ENCODE measurements around the gene UNC5C.
A peak's percentile ranks its signal among the peaks of the same experiment; 100 is the strongest.

UNC5C gene

GRCh38 chr4:95264843-95265242, 283.9 kb downstream of the UNC5C start:
- no peak for DNase-seq

- no peak for DNase-seq
These were observed 284.8 kb downstream of the UNC5C start for GRCh38 chr4:95263960-95264359.

DNA sequence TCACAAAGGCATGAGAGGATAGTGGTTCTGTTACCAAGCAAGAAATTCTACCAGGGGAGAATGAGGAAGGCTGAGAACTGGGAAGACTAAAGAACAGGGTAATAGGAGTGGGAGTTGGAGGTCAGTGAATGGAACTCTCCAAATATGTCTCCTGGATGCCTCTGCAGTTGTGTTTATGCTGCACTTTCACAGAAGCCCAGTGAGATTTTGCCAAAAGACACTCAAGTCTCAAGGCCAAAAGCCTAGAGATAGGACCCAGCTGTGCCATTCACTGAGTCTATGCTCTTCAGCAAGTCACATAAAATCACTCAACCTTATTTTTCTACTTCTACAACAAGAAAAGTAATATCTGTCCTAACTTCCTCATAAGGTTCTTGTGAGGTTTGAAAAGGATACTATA, 285.4 kb downstream of the UNC5C start:
- DNase-seq = no peak

- no peak for DNase-seq
These were observed 292.5 kb downstream of the UNC5C start for GRCh38 chr4:95256108-95256835.

DNA sequence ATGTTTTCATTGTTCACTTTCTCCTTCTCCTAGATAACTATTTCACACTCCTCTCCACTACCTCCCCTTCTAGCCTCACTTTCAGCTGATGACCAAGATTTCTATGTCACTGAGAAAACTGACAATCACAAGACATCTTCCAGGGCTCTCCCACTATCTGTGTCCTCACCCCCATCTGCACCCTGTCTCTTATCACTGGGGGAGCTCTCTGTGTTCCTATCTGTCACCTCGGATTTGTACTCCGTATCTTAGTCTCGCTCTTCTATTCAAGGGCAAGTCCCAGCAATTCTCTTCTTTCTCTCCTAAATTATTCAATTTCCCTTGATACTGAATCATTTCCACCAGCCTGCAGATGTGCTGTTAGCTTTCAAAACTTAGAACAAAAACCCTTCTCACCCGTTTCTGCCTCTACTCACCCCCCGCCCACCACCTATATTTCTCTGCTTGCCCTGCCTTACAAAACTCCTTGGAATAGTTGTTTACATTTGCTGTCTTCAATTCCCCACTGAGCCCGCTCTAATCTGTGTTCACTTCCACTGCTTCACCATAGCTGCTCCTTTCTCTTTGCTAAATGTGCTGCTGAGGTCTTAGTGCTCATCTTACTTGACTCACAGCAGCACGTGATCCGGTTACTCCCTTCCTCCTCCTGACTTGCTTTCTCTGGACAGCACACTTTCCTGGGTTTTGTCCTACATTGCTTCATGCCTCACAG, 293.2 kb downstream of the UNC5C start:
- DNase-seq = peak; percentile 43

GRCh38 chr4:95251568-95251967, 297.2 kb downstream of the UNC5C start:
- no peak for DNase-seq

GRCh38 chr4:95250544-95251137, 298.1 kb downstream of the UNC5C start:
- DNase-seq = no peak

- no peak for DNase-seq
These were observed 299.2 kb downstream of the UNC5C start for GRCh38 chr4:95249426-95250021.

DNA sequence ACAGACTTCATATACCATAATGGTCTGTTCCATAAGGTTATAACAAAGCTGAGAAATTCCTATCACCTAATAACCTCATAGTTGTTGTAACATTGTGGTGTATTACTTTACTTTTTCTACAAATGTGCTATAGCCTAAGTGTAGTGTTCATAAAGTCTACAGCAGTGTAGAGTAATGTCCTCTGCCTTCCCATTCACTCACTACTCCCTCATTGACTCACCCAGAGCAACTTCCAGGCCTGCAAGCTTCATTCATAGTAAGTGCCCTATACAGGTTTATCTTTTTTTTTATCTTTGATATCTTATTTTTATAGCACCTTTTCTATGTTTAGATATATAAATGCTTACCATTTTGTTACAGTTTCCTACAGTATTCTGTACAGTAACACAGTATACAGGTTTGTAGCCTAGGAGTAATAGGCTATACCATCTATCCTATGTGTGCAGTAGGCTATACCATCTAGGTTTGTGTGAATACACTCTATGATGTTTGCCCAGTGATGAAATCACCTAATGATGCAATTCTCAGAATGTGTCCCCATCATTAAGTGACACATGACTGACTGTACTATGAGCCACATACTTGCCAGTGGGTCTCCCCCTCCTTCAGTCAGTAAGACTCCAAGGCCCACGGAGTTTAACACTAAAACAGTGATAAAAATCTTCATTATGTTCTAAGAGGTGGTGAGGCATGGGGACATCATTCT, 299.9 kb downstream of the UNC5C start:
- no peak for DNase-seq

- DNase-seq = no peak
These were observed 304.9 kb downstream of the UNC5C start for GRCh38 chr4:95243892-95244291.

GRCh38 chr4:95238554-95238953, 310.2 kb downstream of the UNC5C start:
- no peak for DNase-seq

DNA sequence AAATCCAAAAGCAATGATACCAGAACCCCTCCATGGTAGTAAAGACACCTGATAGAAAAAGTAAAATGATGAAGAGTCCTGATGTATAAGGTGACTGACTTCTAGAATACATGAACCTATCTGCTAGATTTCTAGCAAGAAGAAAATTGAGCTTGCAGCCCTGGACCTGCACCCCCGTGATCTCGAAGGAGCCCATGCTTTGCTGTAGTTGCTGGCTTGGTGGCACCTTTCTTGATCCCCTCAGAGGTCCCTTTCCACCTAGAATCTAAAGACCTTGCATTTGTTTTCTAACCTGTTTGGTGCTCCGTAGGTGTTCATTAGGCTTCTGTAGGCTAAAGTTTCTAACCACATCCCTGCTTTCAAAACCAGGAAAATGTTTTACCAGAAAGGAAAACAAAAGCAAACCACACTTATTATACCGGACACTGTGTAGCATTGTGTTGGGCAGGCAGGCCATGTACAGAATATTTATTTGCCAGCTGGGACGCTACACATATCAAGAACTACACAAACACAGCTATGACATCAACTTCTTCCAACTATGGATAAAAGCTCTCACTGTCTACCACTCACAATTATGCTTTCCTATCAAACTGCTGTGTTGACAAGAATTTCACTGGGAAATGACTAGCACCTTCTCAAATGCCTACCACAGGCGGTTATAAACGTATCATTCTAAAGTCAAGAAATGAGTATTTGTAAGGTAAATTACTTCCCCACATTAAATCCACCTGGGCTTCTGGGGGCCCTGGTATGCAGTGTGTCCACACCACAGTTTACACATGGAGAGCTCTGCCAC, 316.2 kb downstream of the UNC5C start:
- DNase-seq = no peak

DNA sequence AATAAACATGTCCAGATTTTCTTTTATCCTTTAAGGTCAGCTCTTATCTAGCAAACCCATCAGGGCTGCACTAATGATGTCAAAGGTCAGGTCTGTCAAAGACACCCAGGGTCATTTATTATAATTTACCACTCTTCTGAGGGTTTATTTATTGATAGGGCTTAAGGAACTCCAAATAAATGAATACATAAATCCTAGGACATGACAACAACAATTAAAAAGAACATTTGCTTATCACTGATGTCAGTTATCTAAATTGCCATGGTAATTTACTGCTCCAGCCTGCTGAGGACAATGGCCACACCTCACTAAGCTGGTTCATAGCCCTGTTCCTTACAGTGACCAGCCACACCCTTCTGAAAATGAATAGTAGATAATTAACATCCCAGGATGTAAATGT, 317.1 kb downstream of the UNC5C start:
- DNase-seq = no peak

DNA sequence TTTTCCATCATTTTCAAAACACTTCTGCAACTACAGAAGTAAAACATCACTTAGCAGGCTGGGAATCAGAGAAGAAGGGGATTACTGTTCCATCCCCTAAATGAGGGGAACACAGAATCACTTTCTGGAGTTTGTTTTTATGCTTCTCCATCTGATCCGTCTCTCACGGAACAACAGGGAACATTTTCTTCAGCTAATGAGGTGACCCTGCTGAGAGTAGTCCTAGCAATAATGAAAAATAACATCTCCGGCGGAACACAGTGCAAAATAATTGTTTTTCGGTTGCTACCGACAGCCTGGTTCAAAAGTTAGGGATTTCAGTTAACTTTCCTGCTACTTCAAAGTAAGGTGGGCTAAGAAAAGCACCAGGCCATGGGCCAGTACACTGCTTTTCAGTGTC, 322.9 kb downstream of the UNC5C start:
- DNase-seq = no peak

DNA sequence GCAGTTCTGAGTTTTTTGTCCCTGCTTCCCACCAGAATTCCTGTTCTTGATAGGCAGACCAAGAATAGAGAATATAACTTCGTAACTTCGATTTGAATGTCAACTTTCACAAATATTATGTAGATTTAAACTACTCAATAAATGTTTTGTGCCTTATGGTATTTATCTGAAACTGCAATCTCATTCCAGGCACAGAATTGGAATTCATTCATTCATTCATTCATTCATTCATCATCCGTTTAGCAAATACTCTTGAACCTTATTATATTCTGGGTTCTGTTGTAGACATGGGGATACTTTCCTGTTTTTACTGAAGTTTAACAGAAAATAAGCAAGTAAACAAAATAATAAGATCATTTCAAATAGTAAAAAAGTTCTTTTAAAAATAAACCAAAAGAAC, 324.4 kb downstream of the UNC5C start:
- DNase-seq = no peak

DNA sequence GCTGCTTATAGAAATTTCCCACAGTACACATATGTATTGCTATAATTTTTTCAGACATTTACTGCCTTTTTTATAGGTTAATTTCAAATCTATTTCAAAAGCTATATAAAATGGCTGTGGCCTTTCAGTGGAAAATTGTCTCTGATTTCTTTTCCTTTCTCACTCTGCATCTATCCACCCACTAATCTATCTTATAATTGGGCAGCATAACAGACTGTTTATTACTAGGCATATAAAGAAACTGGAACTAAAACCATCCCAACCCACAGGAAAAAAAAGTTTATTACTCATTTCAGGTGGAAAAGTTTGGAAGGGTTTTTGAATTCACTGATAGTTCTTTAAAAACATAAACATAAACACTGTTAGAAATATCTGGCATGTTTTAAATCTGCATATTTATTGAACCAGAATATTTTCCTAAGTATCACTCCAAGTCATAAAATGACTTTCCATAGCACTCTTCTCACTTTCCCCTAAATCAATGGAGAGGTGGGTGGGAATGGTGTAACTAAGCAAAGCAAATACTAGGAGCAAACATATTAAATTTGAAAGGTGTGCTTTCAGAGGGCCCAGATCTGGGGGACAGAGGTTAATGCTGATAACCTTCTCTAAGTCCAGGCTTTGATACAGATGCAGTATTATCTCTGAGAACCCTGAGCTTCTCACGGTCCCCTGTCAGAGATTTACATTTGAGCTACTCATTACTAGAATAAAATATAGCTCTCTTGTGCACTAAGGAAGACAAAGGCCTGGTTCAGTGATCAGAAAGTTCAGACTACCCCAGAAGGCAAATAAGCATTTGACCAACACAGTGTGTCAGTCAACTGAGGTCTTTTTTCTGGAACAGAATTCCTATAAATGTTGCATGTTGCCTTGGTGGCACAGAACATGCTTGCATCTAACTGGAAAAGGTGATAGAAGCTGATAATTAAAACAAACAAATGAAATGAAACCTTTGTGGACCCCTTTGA, 328.3 kb downstream of the UNC5C start:
- DNase-seq = no peak

DNA sequence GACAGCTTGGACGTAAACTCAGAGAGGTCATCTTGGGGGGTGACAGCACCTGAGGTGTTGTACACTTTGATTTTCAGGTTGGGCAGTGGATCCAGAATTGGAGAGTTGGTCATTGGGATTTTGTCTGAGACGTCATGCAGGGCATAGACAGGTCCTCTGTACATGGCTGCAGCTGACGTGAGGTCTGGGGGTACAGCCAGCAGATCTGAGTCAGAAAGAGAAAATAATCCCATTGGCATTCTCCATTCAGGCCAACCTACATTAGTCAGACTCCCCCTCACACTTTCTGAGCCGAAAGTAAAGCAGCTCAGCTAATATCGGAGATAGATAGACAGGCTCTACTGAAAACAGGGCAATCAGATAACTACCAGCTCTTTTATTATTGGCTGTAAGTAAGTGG, 329.7 kb downstream of the UNC5C start:
- DNase-seq = peak; percentile 58

DNA sequence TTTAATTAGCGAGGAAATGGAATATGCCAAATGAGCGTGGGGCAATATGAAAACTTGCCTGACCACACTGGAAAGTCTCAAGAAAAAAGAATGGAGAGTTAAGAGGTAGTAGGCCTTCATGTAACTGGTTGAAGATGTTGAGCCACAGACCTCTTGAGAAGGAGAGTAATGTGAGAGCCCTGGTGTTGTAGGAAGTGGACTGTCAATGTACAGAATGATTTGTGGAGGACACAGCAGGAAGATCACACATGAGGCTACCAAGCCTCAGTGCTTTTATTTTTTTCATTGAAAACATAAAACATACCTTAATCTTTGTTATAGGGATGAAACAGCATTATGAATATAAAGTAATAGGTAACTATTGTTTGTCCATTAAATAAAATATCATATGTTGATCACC, 331.6 kb downstream of the UNC5C start:
- DNase-seq = no peak

GRCh38 chr4:95216636-95217035, 332.1 kb downstream of the UNC5C start:
- DNase-seq = no peak

GRCh38 chr4:95215991-95216605, 332.7 kb downstream of the UNC5C start:
- peak; percentile 8 for DNase-seq
